Upper lobe of right lung (tissue), 1 donor: ENCODE results near the gene INPPL1. TPM values are rescaled to one million over a fixed set of nuclear protein-coding genes. Genes with fewer than 3 reads are reported as not detected.

Source experiments
- ATAC-seq: fragments of 200-7000 bp; cut with Tn5 transposase; one replicate; pipeline ENCODE4 v1.9.1; 2020; ENCODE audit warnings: mild to moderate bottlenecking, moderate library complexity
- DNase-seq: peaks from one replicate; pipeline ENCODE4 v3.0.0-alpha.2; 2020
- H3K27ac ChIP-seq: fragments of 200-600 bp; one replicate; pipeline ENCODE4 v1.8.0; 2022
- H3K27me3 ChIP-seq: fragments of 200-600 bp; one replicate; pipeline ENCODE4 v1.8.0; 2022; ENCODE audit warnings: mild to moderate bottlenecking
- H3K36me3 ChIP-seq: fragments of 200-600 bp; one replicate; pipeline ENCODE4 v1.8.0; 2022
- H3K4me1 ChIP-seq: fragments of 200-600 bp; one replicate; pipeline ENCODE4 v1.8.0; 2022
- H3K4me3 ChIP-seq: fragments of 200-600 bp; one replicate; pipeline ENCODE4 v1.8.0; 2022; ENCODE audit warnings: mild to moderate bottlenecking
- H3K9me3 ChIP-seq: fragments of 200-600 bp; one replicate; pipeline ENCODE4 v1.8.0; 2022
- intact Hi-C: fragments of 100-400 bp; cut with DNase I; formaldehyde crosslinking; loops from one replicate; pipeline ENCODE4 v1.11.0; 2022
- total RNA-seq: library from RNA; stranded (reverse); fragmentation: NEBNext Ultra II Directional; extraction: Animal tissue kit (Norgen Biotek cat#: 25700); gene quantifications from one replicate; pipeline ENCODE4 v1.2.1, GENCODE V29; 2021
- TF ChIP-seq, protein P1 (sequence below): fragments of 200-600 bp; IDR thresholded peaks from one replicate; pipeline ENCODE4 v1.8.0; 2022; ENCODE audit warnings: antibody characterized with exemption
- donor health status: DM: no; HTN: yes; CAD: no; lungs with severe emphysema.

The INPPL1 gene
- total RNA-seq, 1 donor from 2014 or later = 146 TPM

- no peaks in the 10 kb centered on the region for H3K27me3 ChIP-seq
- intact Hi-C loops = no loop called here
- no peaks in the 10 kb centered on the region for H3K9me3 ChIP-seq
- no peaks in the 10 kb centered on the region for H3K36me3 ChIP-seq
- ATAC-seq (no peak), DNase-seq (no peak)
- TF ChIP-seq, protein P1, sequence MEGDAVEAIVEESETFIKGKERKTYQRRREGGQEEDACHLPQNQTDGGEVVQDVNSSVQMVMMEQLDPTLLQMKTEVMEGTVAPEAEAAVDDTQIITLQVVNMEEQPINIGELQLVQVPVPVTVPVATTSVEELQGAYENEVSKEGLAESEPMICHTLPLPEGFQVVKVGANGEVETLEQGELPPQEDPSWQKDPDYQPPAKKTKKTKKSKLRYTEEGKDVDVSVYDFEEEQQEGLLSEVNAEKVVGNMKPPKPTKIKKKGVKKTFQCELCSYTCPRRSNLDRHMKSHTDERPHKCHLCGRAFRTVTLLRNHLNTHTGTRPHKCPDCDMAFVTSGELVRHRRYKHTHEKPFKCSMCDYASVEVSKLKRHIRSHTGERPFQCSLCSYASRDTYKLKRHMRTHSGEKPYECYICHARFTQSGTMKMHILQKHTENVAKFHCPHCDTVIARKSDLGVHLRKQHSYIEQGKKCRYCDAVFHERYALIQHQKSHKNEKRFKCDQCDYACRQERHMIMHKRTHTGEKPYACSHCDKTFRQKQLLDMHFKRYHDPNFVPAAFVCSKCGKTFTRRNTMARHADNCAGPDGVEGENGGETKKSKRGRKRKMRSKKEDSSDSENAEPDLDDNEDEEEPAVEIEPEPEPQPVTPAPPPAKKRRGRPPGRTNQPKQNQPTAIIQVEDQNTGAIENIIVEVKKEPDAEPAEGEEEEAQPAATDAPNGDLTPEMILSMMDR = no peak
- H3K27ac ChIP-seq = peak overlapping the region; percentile 96
- H3K4me1 ChIP-seq = peaks cover 26% of the 10 kb centered on the region
- H3K4me3 ChIP-seq = peak overlapping the region; percentile 85
Measured at GRCh38 chr11:72222106-72222891, 2.3 kb upstream of the INPPL1 start.

DNA sequence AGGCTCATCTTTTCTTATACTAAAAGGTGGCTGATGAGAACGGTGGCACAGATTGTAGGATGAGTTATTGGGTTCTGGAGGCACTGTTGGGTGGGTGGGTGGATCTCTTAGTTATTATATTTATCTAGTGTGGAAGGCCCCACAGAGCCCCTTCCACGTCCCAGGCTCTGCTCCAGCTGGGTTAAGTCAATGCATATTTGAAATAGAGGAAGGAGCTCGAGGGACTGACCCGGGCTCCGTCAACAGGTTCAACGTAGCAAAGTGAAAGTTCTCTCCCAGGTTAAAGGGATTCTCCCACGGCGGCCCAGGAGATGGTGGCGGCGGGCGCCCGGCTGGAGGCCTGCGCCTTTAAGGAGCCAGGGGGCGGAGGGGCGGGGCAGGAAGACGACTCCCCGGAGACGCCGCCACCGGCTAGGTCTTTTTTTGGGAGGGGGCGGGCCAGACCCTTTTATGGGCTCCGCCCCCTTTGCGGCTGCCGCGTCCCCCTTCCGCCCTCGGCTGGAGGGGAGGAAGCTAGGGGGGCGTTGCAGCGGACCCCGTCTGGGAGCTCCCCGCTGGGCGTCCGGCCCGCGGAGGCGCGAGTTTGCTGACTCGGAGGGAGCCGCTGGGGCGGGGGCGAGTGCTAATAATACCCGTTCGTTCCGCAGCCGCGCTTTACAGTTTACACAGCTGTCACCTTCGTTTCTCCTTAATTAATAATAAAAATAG is 1.5 kb upstream of the INPPL1 start:
- Histone ChIP-seq H3K9me3 (no peaks in the 10 kb centered on the region), H3K4me1 (peaks cover 26% of the 10 kb centered on the region), H3K27me3 (no peaks in the 10 kb centered on the region), H3K27ac (peak overlapping the region; percentile 96), H3K36me3 (peaks cover 1% of the 10 kb centered on the region), H3K4me3 (peak overlapping the region; percentile 85)
- intact Hi-C loops = no loop called here
- peak; percentile 98 for DNase-seq
- ATAC-seq = peak; percentile 91
- TF ChIP-seq, protein P1 = peak; percentile 23

DNA sequence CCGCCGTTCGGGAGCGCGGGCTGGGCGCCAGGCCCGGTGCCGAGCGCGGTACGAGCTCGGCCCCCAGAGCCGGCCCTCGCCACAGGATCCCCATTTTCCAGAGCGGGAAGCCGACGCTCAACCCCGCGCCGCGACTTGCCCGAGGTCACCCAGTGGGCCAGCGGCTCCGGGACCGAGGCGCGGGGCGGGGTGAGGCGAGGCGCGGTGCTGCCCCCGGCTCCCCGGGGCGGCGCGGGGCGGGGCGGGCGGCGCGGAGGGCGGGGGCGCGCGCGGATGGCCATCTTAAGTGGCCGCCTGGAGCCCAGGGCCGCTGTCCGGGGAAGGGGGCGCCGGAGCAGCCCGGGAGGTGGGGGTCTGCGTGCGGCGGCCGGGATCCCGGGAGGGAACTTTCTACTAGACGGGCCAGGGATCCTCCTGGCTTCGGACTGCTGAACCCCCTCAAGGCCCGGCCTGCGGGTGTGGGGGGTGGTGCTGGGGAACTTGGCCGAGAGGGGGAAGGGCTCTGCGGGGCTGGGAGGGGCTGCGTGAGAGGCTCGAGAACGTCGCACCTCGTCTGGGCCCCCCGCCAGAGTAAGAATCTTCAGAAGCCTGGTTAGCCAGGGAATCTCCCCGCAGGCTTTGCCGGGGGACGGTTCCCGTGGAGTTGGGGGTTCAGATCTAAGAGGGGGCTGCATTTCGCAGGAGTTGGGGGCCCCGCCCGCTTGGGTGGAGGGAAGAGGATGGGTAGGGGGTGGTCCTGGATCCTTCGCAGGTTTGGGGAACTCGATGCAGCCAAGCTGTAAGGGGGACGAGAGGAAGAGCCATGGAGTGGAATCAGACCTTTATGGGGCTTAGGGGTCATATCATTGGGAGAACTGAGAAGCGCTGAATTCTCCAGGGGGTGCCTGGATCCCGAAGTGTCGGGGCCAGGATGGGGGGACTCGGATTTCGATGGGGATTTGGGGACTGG is 678 bp upstream of the INPPL1 start:
- TF ChIP-seq, protein P1 = no peak
- Histone ChIP-seq H3K36me3 (peaks cover 10% of the 10 kb centered on the region), H3K4me3 (peak overlapping the region; percentile 85), H3K4me1 (peaks cover 26% of the 10 kb centered on the region), H3K27me3 (no peaks in the 10 kb centered on the region), H3K9me3 (no peaks in the 10 kb centered on the region), H3K27ac (peak overlapping the region; percentile 96)
- intact Hi-C loops = no loop called here
- peak; percentile 90 for DNase-seq
- peak; percentile 79 for ATAC-seq

DNA sequence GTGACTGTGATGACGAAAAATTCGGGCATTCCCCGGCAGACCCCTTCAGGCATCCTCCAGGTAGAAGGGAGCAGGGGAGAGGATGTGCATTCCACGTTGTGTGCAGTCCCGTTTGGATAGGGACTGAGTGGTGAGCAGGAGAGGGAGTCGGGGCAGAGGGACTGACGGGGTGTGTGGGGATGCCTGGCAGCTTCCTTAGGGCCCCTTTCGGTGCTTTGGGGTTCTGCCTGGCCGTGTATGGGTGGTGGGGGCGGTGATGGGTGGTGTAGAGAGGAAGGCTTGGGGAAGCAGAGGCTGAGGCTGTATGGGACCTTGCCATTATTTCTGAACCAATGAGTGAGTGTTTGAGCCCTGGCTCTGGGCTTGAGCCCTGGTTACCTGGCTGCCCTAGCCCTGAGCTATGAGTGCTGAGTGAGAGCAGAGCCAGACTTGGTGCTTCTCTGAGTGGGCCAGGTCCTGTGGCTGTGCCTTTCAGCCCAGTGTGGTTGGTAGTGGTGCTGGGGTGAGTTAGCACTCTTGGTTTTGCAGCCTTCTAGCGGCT is 914 bp downstream of the INPPL1 start:
- DNase-seq (no peak), ATAC-seq (no peak)
- Histone ChIP-seq H3K27ac (peak overlapping the region; percentile 96), H3K4me1 (peaks cover 26% of the 10 kb centered on the region), H3K9me3 (no peaks in the 10 kb centered on the region), H3K4me3 (peak overlapping the region; percentile 85), H3K36me3 (peaks cover 26% of the 10 kb centered on the region), H3K27me3 (no peaks in the 10 kb centered on the region)
- TF ChIP-seq, protein P1 = no peak
- intact Hi-C loops = no loop called here

DNA sequence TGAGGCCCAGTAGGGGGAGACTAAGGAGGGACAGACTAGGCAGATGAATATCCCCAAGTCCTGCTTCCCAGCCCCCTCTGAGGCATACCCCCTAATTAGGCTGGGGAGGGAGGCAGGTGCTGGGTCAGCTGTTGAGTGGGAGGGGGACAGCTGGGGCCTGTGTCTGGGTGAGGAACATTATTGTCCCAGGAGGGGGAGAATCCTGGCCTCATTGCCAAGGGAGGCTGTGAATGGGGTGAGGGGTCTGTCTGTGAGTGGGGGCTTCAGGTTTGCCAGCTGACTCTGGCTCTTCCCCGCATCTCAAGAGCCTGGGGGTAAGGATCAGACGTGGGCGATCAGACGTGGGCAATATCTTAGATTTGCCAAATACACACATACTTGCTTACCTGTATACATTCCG is 2.1 kb downstream of the INPPL1 start:
- DNase-seq (no peak), ATAC-seq (no peak)
- Histone ChIP-seq H3K9me3 (no peaks in the 10 kb centered on the region), H3K27me3 (no peaks in the 10 kb centered on the region), H3K4me1 (peaks cover 24% of the 10 kb centered on the region), H3K4me3 (no peak overlapping the region), H3K36me3 (peaks cover 38% of the 10 kb centered on the region), H3K27ac (no peak overlapping the region)
- intact Hi-C loops = no loop called here
- TF ChIP-seq, protein P1 = no peak
